HepG2 (cell line): ENCODE data around the gene MRPL34. TPM values are rescaled to one million over a fixed set of nuclear protein-coding genes. Genes with fewer than 3 reads are reported as not detected.
A peak's percentile ranks its signal among the peaks of the same experiment; 100 is the strongest.

Experiments
- DNMT3B ChIP-seq: conservative IDR thresholded peaks from 2 replicates; pipeline ENCODE4 v1.6.1; 2016; ENCODE audit warnings: missing biosample characterization, control low read depth
- DRAP1 ChIP-seq: IDR thresholded peaks from 2 replicates; pipeline ENCODE4 v1.6.1; 2016; ENCODE audit warnings: missing genetic modification reagents, missing compliant biosample characterization
- GABPB1 ChIP-seq: IDR thresholded peaks from 2 replicates; pipeline ENCODE4 v1.6.1; 2016; ENCODE audit warnings: mild to moderate bottlenecking, missing genetic modification reagents, moderate library complexity, missing compliant biosample characterization
- HMGXB4 ChIP-seq, 2 experiments: sonication (generic) in 1 of 2; formaldehyde crosslinking in 1 of 2; IDR thresholded peaks; 2 replicates each; pipeline versions ENCODE4 v1.4.0 to v1.6.1; 2018 to 2020; ENCODE audit warnings: missing genetic modification reagents in 2 of 2, borderline replicate concordance in 1 of 2, low read depth in 1 of 2, mild to moderate bottlenecking in 1 of 2, missing biosample characterization in 1 of 2
- HNF1B ChIP-seq: sonication (generic); formaldehyde crosslinking; IDR thresholded peaks from 2 replicates; pipeline ENCODE4 v1.5.1; 2020; ENCODE audit warnings: mild to moderate bottlenecking, moderate library complexity, missing genetic modification reagents
- HOXA3 ChIP-seq: sonication (generic); formaldehyde crosslinking; IDR thresholded peaks from 2 replicates; pipeline ENCODE4 v1.5.0; 2020; ENCODE audit warnings: missing genetic modification reagents
- NCOA5 ChIP-seq: sonication (generic); formaldehyde crosslinking; IDR thresholded peaks from 2 replicates; pipeline ENCODE4 v1.4.0; 2020; ENCODE audit warnings: missing genetic modification reagents
- NFE2L1 ChIP-seq: sonication (generic); formaldehyde crosslinking; IDR thresholded peaks from 2 replicates; pipeline ENCODE4 v1.4.0; 2020; ENCODE audit warnings: missing genetic modification reagents, mild to moderate bottlenecking, borderline replicate concordance
- RARA ChIP-seq: IDR thresholded peaks from 2 replicates; pipeline ENCODE4 v1.6.1; 2016; ENCODE audit warnings: missing genetic modification reagents, missing compliant biosample characterization
- SALL1 ChIP-seq: sonication (generic); formaldehyde crosslinking; IDR thresholded peaks from 2 replicates; pipeline ENCODE4 v1.8.0; 2022; ENCODE audit warnings: mild to moderate bottlenecking, missing genetic modification reagents
- USF2 ChIP-seq, 2 experiments: sonication (generic) in 1 of 2; formaldehyde crosslinking in 1 of 2; IDR thresholded peaks; 2 replicates each; pipeline versions ENCODE4 v1.5.1 to v1.6.1; 2011 to 2020; ENCODE audit warnings: borderline replicate concordance in 1 of 2, low read depth in 1 of 2, low read length in 1 of 2, mild to moderate bottlenecking in 1 of 2, missing genetic modification reagents in 1 of 2, moderate library complexity in 1 of 2
- ZBTB7B ChIP-seq: sonication (generic); formaldehyde crosslinking; IDR thresholded peaks from 2 replicates; pipeline ENCODE4 v1.4.0; 2020; ENCODE audit warnings: missing genetic modification reagents
- ZNF546 ChIP-seq: sonication (generic); formaldehyde crosslinking; conservative IDR thresholded peaks from 2 replicates; pipeline ENCODE4 v1.8.1; 2023; ENCODE audit warnings: mild to moderate bottlenecking, missing genetic modification reagents
- ZNF609 ChIP-seq: sonication (generic); formaldehyde crosslinking; IDR thresholded peaks from 2 replicates; pipeline ENCODE4 v1.4.0; 2020; ENCODE audit warnings: mild to moderate bottlenecking, missing genetic modification reagents, borderline replicate concordance
- ZNF652 ChIP-seq: IDR thresholded peaks from 2 replicates; pipeline ENCODE4 v1.6.1; 2016; ENCODE audit warnings: low read depth, borderline replicate concordance
- ZNF691 ChIP-seq: sonication (generic); formaldehyde crosslinking; IDR thresholded peaks from 2 replicates; pipeline ENCODE4 v1.4.0; 2020; ENCODE audit warnings: missing genetic modification reagents, low read depth, mild to moderate bottlenecking, borderline replicate concordance
- polyA plus RNA-seq, 8 experiments: library from polyadenylated mRNA; depleted of rRNA in 3 of 8; stranded (reverse) in 7 of 8; unstranded in 1 of 8; fragments of >200 nt; fragmentation: Illumina TruSeq in 4 of 8; extraction: Trizol in 4 of 8; gene quantifications; 2 replicates each; pipeline versions ENCODE4 v1.2.1 to v1.2.3, GENCODE V29; 2011 to 2016; ENCODE audit warnings: low read depth in 4 of 8, missing spikeins in 1 of 8, mixed read lengths in 1 of 8; ENCODE audit not compliant: insufficient read depth in 1 of 8
- total RNA-seq, 5 experiments: library from RNA; depleted of rRNA; stranded (reverse); fragments of >200 nt; fragmentation: Illumina TruSeq; extraction: Trizol; gene quantifications; 2 replicates each; pipeline ENCODE4 v1.2.3, GENCODE V29; 2016; ENCODE audit warnings: low read depth in 1 of 5

The MRPL34 gene
- total and polyA plus RNA-seq, 2 of the 13 experiments (the other 11 are each of a cell fraction or from before 2014, with no cell fraction given): 74.0 to 77.3 TPM

- TF ChIP-seq HMGXB4 (CRISPR knock-in tag; IDR thresholded peaks at IDR 0.05; ENCODE audit: borderline replicate concordance in 1 of 2, low read depth in 1 of 2) (peak; percentile 63 to 86), HOXA3 (CRISPR knock-in tag) (peak; percentile 34; the same call in 1 of the 2 replicates), ZBTB7B (CRISPR knock-in tag) (peak; percentile 38; the same call in 1 of the 2 replicates), ZNF609 (CRISPR knock-in tag) (0 out of 2 replicates have a peak, but pooled peaks have one; percentile 33), NFE2L1 (CRISPR knock-in tag) (no peak), ZNF691 (CRISPR knock-in tag) (peak; percentile 63; the same call in 1 of the 2 replicates), HNF1B (CRISPR knock-in tag) (0 out of 2 replicates have a peak, but pooled peaks have one; percentile 32), USF2 (IDR thresholded peaks at IDR 0.05; ENCODE audit: low read depth, low read length) (no peak), USF2 (CRISPR knock-in tag; IDR thresholded peaks at IDR 0.05; ENCODE audit: borderline replicate concordance) (no peak), GABPB1 (CRISPR knock-in tag) (no peak), ZNF652 (CRISPR knock-in tag) (peak; percentile 68; the same call in 1 of the 2 replicates), SALL1 (CRISPR knock-in tag) (peak; percentile 76; the same call in 1 of the 2 replicates), ZNF546 (CRISPR knock-in tag) (no peak), RARA (CRISPR knock-in tag) (0 out of 2 replicates have a peak, but pooled peaks have one; percentile 12), DNMT3B (CRISPR knock-in tag) (no peak), DRAP1 (CRISPR knock-in tag) (no peak), NCOA5 (CRISPR knock-in tag) (no peak)
These were observed 44.8 kb upstream of the MRPL34 start (continued) for GRCh38 chr19:17260842-17261325.
